ENCODE measurements around the gene TSNAXIP1.
A peak's percentile ranks its signal among the peaks of the same experiment; 100 is the strongest.

The TSNAXIP1 gene

GRCh38 chr16:67800338-67800926 is 6.3 kb upstream of the TSNAXIP1 start:
- DNase-seq (ENCODE audit: low read depth in 2 of 2): peak in 1 of 2 donors; percentile 18
- TF ChIP-seq CTCF (IDR thresholded peaks at IDR 0.05; ENCODE audit: low read depth, low read length): no peak

GRCh38 chr16:67801241-67801640 is 5.4 kb upstream of the TSNAXIP1 start:
- TF ChIP-seq CTCF (IDR thresholded peaks at IDR 0.05; ENCODE audit: low read depth, low read length): no peak

More at GRCh38 chr16:67800338-67800926, 6.3 kb upstream of the TSNAXIP1 start:
- no peak overlapping the region for H3K4me3 ChIP-seq (replicated peaks in 1 of 2; ENCODE audit: low read depth in 2 of 2, low read length in 2 of 2)

GRCh38 chr16:67801883-67802282 is 4.8 kb upstream of the TSNAXIP1 start:
- TF ChIP-seq CTCF (IDR thresholded peaks at IDR 0.05; ENCODE audit: low read depth, low read length): no peak
- H3K4me3 ChIP-seq (replicated peaks in 1 of 2; ENCODE audit: low read depth in 2 of 2, low read length in 2 of 2): no peak overlapping the region
- DNase-seq (ENCODE audit: low read depth in 2 of 2): no peak

More at GRCh38 chr16:67801241-67801640, 5.4 kb upstream of the TSNAXIP1 start:
- no peak for DNase-seq (ENCODE audit: low read depth in 2 of 2)
- H3K4me3 ChIP-seq (replicated peaks in 1 of 2; ENCODE audit: low read depth in 2 of 2, low read length in 2 of 2): no peak overlapping the region

GRCh38 chr16:67803894-67804293 is 2.8 kb upstream of the TSNAXIP1 start:
- DNase-seq (ENCODE audit: low read depth in 2 of 2): no peak
- no peak overlapping the region for H3K4me3 ChIP-seq (replicated peaks in 1 of 2; ENCODE audit: low read depth in 2 of 2, low read length in 2 of 2)
- TF ChIP-seq CTCF (IDR thresholded peaks at IDR 0.05; ENCODE audit: low read depth, low read length): no peak

GRCh38 chr16:67804853-67805542 is 1.7 kb upstream of the TSNAXIP1 start:
- DNase-seq (ENCODE audit: low read depth in 2 of 2): no peak
- peak overlapping the region; percentile 96 to 97 for H3K4me3 ChIP-seq (replicated peaks in 1 of 2; ENCODE audit: low read depth in 2 of 2, low read length in 2 of 2)
- no peak for TF ChIP-seq CTCF (IDR thresholded peaks at IDR 0.05; ENCODE audit: low read depth, low read length)

- no peak for TF ChIP-seq CTCF (IDR thresholded peaks at IDR 0.05; ENCODE audit: low read depth, low read length)
- no peak for DNase-seq (ENCODE audit: low read depth in 2 of 2)
- peak overlapping the region; percentile 96 to 97 for H3K4me3 ChIP-seq (replicated peaks in 1 of 2; ENCODE audit: low read depth in 2 of 2, low read length in 2 of 2)
Measured at GRCh38 chr16:67805718-67806427, 816 bp upstream of the TSNAXIP1 start.

Data from cardiac fibroblast (primary cell).